Naive thymus-derived CD4-positive, alpha-beta T cell (primary cell): Measurements from ENCODE around the gene REEP1. TPM values are rescaled to one million over a fixed set of nuclear protein-coding genes. Genes with fewer than 3 reads are reported as not detected.

ENCODE experiments used
- ATAC-seq: fragments of 150-1000 bp; cut with Tn5 transposase; 2 replicates; pipeline ENCODE4 v1.10.0; 2021; ENCODE audit warnings: mild to moderate bottlenecking, moderate library complexity
- CTCF ChIA-PET: fragments of 350-600 bp; sonication (Branson Sonifier 250); formaldehyde crosslinking; loops from one replicate; lab custom pipeline; 2021; ENCODE audit warnings: antibody characterized with exemption; lab: Charles Lee
- POLR2A ChIA-PET: fragments of 350-600 bp; sonication (Branson Sonifier 250); formaldehyde crosslinking; loops from one replicate; lab custom pipeline; 2021; ENCODE audit warnings: antibody characterized with exemption, inconsistent platforms; lab: Charles Lee
- DNase-seq, 9 donors: peaks; one replicate each; pipeline versions ENCODE4 v3.0.0 to v3.0.0-alpha.2; 2020 to 2022; ENCODE audit warnings: mixed read lengths in 1 of 9
- H3K27ac ChIP-seq: one replicate; pipeline ENCODE4 v1.7.0; 2013; ENCODE audit warnings: mild to moderate bottlenecking, low read depth, low read length, moderate library complexity
- H3K27me3 ChIP-seq, 2 donors: one replicate each; pipeline ENCODE4 v1.7.0; 2013; ENCODE audit warnings: low read length in 2 of 2, mild to moderate bottlenecking in 2 of 2, moderate library complexity in 2 of 2; ENCODE audit not compliant: control insufficient read depth in 2 of 2, insufficient read depth in 2 of 2
- H3K36me3 ChIP-seq, 3 experiments: 1 replicate in 2 of 3; 2 replicates in 1 of 3; pipeline ENCODE4 v1.7.0; 2013; ENCODE audit warnings: low read length in 3 of 3, mild to moderate bottlenecking in 3 of 3, moderate library complexity in 1 of 3; ENCODE audit not compliant: insufficient read depth in 3 of 3, control insufficient read depth in 2 of 3
- H3K4me1 ChIP-seq, 2 donors: one replicate each; pipeline ENCODE4 v1.7.0; 2013; ENCODE audit warnings: low read length in 2 of 2, mild to moderate bottlenecking in 2 of 2, moderate library complexity in 1 of 2; ENCODE audit not compliant: control insufficient read depth in 2 of 2, insufficient read depth in 2 of 2
- H3K4me3 ChIP-seq: 2 replicates; pipeline ENCODE4 v1.7.0; 2013; ENCODE audit warnings: mild to moderate bottlenecking, low read length
- H3K9me3 ChIP-seq, 3 experiments: 1 replicate in 2 of 3; 2 replicates in 1 of 3; pipeline ENCODE4 v1.7.0; 2013; ENCODE audit warnings: low read length in 3 of 3; ENCODE audit not compliant: control insufficient read depth in 2 of 3
- H3K27ac Mint-ChIP-seq, 9 donors: one replicate each; pipeline ENCODE4 v1.8.0; 2020 to 2022; ENCODE audit warnings: mixed read lengths in 9 of 9, mild to moderate bottlenecking in 8 of 9, moderate library complexity in 5 of 9, inconsistent platforms in 2 of 9
- H3K27me3 Mint-ChIP-seq, 5 donors: one replicate each; pipeline ENCODE4 v1.8.0; 2021 to 2022; ENCODE audit warnings: mixed read lengths in 5 of 5, mild to moderate bottlenecking in 1 of 5
- H3K36me3 Mint-ChIP-seq, 5 donors: one replicate each; pipeline ENCODE4 v1.8.0; 2020 to 2022; ENCODE audit warnings: mixed read lengths in 5 of 5, mild to moderate bottlenecking in 3 of 5, inconsistent platforms in 1 of 5
- H3K4me1 Mint-ChIP-seq, 7 donors: one replicate each; pipeline ENCODE4 v1.8.0; 2020 to 2022; ENCODE audit warnings: mixed read lengths in 7 of 7, mild to moderate bottlenecking in 3 of 7, inconsistent platforms in 1 of 7
- H3K4me3 Mint-ChIP-seq, 10 donors: one replicate each; pipeline ENCODE4 v1.8.0; 2020 to 2022; ENCODE audit warnings: mild to moderate bottlenecking in 10 of 10, mixed read lengths in 10 of 10, moderate library complexity in 6 of 10, inconsistent platforms in 2 of 10
- H3K9me3 Mint-ChIP-seq, 11 donors: one replicate each; pipeline ENCODE4 v1.8.0; 2020 to 2022; ENCODE audit warnings: mixed read lengths in 11 of 11, mild to moderate bottlenecking in 4 of 11, inconsistent platforms in 1 of 11, moderate library complexity in 1 of 11
- intact Hi-C, 2 donors: fragments of 100-400 bp; cut with micrococcal nuclease; formaldehyde crosslinking; loops; one replicate each; pipeline ENCODE4 v1.15.1; 2023
- polyA plus RNA-seq, 2 donors: library from polyadenylated mRNA; unstranded; fragments of 300-500 nt; fragmentation: Illumina TruSeq; gene quantifications; one replicate each; pipeline ENCODE4 v1.2.3, GENCODE V29; 2021
- total RNA-seq, 6 experiments: library from RNA in 5 of 6; stranded (reverse) in 5 of 6; gene quantifications; 1 replicate in 5 of 6; 2 replicates in 1 of 6; pipeline ENCODE4 v1.2.3 and lab custom pipeline; 2021 to 2026

The REEP1 gene
- total and polyA plus RNA-seq, 7 experiments from 2014 or later: 0.05 to 0.45 (median 0.29) TPM

DNA sequence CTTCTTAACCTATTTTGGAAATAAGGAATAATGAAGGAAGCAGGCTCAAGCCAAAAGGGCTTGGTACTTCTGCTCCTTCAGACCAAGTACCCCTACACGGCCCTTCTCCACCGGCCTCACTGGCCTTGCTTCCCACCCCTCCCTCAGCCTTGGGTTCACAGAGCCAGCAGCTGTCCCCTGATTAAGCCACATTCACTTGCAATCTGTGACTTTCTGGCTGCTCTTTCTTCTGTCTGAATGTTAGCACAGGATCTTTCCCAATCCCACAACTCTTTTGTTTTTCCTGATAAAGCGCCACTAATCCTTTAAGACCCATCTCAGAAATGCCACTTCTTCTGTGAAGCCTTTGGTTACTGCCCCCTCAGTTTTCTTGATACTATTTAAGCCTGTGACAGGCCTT is 52.4 kb downstream of the REEP1 start:
- intact Hi-C loops: no loop called here
- Histone ChIP-seq H3K4me3 (no peak overlapping the region), H3K36me3 (no peaks in the 10 kb centered on the region), H3K27ac (no peak overlapping the region), H3K27me3 (no peaks in the 10 kb centered on the region), H3K9me3 (no peaks in the 10 kb centered on the region), H3K4me1 (no peaks in the 10 kb centered on the region)
- CTCF ChIA-PET: no interaction called here
- ATAC-seq: no peak
- H3K4me3 Mint-ChIP-seq: no peak overlapping the region
- peaks cover 0 to 4% (median 0%) of the 10 kb centered on the region in 7 donors for H3K4me1 Mint-ChIP-seq
- H3K9me3 Mint-ChIP-seq: peaks cover 0 to 2% (median 0%) of the 10 kb centered on the region in 11 donors
- DNase-seq: peak in 1 of 9 donors; percentile 1
- no peaks in the 10 kb centered on the region for H3K36me3 Mint-ChIP-seq
- peaks cover 0 to 20% (median 4%) of the 10 kb centered on the region in 5 donors for H3K27me3 Mint-ChIP-seq
- no peak overlapping the region for H3K27ac Mint-ChIP-seq
- POLR2A ChIA-PET: no interaction called here

DNA sequence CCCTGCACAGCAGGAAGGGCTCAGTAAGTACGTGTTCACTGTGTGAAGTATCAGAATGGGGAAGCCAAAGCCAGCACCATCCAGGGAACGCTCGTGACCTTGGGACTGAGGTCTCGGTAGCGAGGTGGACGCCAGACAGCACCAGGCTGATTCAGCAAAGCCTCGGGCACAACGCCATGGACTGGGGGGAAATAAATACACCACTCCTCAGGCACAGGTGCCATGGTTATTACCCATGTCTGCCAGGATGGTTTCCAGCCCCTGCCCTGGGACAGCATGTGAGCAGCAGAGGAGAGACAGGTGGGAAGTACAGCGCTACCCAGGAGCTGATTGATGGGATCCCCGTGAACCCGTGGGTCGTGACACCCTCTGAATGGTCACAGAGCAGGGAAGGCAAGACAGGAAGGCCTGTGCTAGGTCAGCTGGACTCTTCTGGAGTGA is 53.0 kb downstream of the REEP1 start:
- CTCF ChIA-PET: no interaction called here
- ATAC-seq: no peak

DNA sequence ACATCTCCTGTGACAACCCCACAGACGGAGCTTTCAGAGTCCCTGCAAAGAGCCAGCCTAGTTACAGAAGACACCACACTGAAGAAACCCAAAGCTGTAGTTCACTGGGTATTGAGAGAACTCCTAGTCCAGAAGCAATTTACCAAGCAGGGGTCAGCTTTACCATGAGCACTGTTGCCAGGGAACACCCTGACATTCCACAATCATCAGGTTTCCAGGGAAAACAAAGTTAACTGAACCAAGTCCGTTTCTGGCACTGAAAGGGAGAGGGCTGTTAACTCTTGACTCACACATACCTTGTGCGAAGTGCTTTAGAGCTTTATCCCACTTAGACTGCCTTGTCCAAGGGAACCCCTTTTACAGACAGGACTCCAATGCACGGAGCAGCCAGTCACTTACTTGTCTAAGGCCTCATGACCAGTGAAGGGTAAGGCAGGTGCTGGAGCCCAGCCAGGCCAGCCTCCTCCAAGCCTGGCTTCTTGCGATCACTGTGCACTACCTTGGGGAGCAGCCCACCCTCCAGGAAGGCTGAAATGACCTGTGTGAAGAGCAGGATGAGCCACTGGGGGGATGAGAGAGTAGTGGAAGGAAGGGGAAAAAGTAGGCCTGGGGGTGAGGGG is 53.9 kb downstream of the REEP1 start:
- Histone ChIP-seq H3K9me3 (no peaks in the 10 kb centered on the region), H3K4me3 (no peak overlapping the region), H3K36me3 (no peaks in the 10 kb centered on the region), H3K27me3 (no peaks in the 10 kb centered on the region), H3K27ac (no peak overlapping the region), H3K4me1 (no peaks in the 10 kb centered on the region)
- no peaks in the 10 kb centered on the region for H3K36me3 Mint-ChIP-seq
- peaks cover 0 to 2% (median 0%) of the 10 kb centered on the region in 11 donors for H3K9me3 Mint-ChIP-seq
- peak in 1 of 9 donors; percentile 3 for DNase-seq
- intact Hi-C loops: no loop called here
- no peak for ATAC-seq
- H3K27me3 Mint-ChIP-seq: peaks cover 0 to 21% (median 8%) of the 10 kb centered on the region in 5 donors
- CTCF ChIA-PET: no interaction called here
- no peak overlapping the region for H3K27ac Mint-ChIP-seq
- POLR2A ChIA-PET: no interaction called here
- peaks cover 0 to 4% (median 0%) of the 10 kb centered on the region in 7 donors for H3K4me1 Mint-ChIP-seq
- no peak overlapping the region for H3K4me3 Mint-ChIP-seq

More for the DNA sequence above, 53.0 kb downstream of the REEP1 start:
- H3K4me1 ChIP-seq: no peaks in the 10 kb centered on the region
- Mint-ChIP-seq H3K27me3 (peaks cover 0 to 17% (median 4%) of the 10 kb centered on the region in 5 donors), H3K4me3 (no peak overlapping the region), H3K36me3 (no peaks in the 10 kb centered on the region), H3K9me3 (peaks cover 0 to 2% (median 0%) of the 10 kb centered on the region in 11 donors), H3K27ac (no peak overlapping the region), H3K4me1 (peaks cover 0 to 4% (median 0%) of the 10 kb centered on the region in 7 donors)
- H3K27ac ChIP-seq: no peak overlapping the region
- no peaks in the 10 kb centered on the region for H3K9me3 ChIP-seq
- H3K27me3 ChIP-seq: no peaks in the 10 kb centered on the region
- no peaks in the 10 kb centered on the region for H3K36me3 ChIP-seq
- intact Hi-C loops: no loop called here
- POLR2A ChIA-PET: no interaction called here
- H3K4me3 ChIP-seq: no peak overlapping the region
- DNase-seq: peak in 1 of 9 donors; percentile 17

DNA sequence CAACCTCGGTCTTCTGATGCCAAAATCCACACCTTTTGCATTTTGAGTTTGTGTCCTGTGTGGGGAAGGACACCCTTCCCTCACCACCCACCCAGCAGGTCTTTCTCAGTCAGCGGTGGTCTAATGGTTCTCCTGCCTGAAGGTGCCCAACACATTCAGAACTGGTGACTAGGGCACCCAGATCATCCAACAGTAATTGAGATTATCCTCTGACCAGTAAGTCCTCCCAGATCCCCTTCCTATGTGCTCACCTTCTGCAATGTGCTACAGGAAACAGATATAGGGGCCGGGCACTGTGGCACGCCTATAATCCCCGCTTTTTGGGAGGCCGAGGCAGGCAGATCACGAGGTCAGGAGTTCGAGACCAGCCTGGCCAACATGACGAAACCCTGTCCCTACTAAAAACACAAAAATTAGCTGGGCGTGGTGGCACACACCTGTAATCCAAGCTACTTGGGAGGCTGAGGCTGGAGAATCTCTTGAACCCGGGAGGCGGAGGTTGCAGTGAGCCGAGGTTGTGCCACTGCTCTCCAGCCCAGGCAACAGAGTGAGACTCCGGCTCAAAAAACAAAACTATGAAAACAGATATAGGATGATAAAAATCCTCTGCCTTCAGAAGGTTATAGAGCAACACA is 56.2 kb downstream of the REEP1 start:
- no peaks in the 10 kb centered on the region for H3K36me3 ChIP-seq
- no peak overlapping the region for H3K27ac ChIP-seq
- no peaks in the 10 kb centered on the region for H3K27me3 ChIP-seq
- CTCF ChIA-PET: no interaction called here
- intact Hi-C loops: no loop called here
- Mint-ChIP-seq H3K9me3 (peaks cover 0 to 2% (median 0%) of the 10 kb centered on the region in 11 donors), H3K27me3 (peaks cover 0 to 18% (median 8%) of the 10 kb centered on the region in 5 donors), H3K27ac (no peak overlapping the region), H3K36me3 (no peaks in the 10 kb centered on the region), H3K4me3 (no peak overlapping the region), H3K4me1 (peaks cover 0 to 4% (median 0%) of the 10 kb centered on the region in 7 donors)
- POLR2A ChIA-PET: no interaction called here
- H3K4me1 ChIP-seq: no peaks in the 10 kb centered on the region
- ATAC-seq: no peak
- no peak overlapping the region for H3K4me3 ChIP-seq
- H3K9me3 ChIP-seq: no peaks in the 10 kb centered on the region
- DNase-seq: peak in 1 of 9 donors; percentile 3

DNA sequence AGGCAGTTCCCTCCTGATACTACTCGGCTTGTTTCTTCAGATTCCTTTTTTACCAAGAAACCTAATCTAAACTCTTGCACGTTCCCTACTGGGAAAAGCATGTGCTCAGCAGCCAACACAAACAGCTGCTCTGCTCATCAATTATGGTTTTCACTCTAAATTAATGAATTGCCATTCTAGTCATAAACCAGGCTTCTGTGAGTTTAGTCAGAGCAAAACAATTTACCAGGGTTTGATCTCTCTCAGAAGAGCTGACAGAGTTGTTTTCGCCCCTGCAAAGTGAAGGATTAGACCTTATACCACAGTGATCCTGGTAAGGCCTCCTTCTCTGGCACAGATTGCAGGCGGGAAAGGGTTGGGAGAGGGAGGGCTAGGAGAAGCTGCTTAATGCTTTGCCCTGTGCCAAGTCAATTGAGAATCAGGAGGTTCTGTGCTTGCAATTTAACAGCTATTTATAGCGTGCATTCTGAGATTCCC is 57.2 kb downstream of the REEP1 start:
- H3K36me3 Mint-ChIP-seq: no peaks in the 10 kb centered on the region
- no peaks in the 10 kb centered on the region for H3K36me3 ChIP-seq
- no peak overlapping the region for H3K27ac Mint-ChIP-seq
- peaks cover 0 to 1% (median 0%) of the 10 kb centered on the region in 11 donors for H3K9me3 Mint-ChIP-seq
- DNase-seq: peak in 1 of 9 donors; percentile 1
- ATAC-seq: no peak
- H3K27me3 Mint-ChIP-seq: peaks cover 0 to 15% (median 5%) of the 10 kb centered on the region in 5 donors
- peaks cover 0 to 4% (median 0%) of the 10 kb centered on the region in 7 donors for H3K4me1 Mint-ChIP-seq
- no peak overlapping the region for H3K4me3 Mint-ChIP-seq
- H3K4me3 ChIP-seq: no peak overlapping the region
- H3K27me3 ChIP-seq: no peaks in the 10 kb centered on the region
- intact Hi-C loops: no loop called here
- H3K4me1 ChIP-seq: no peaks in the 10 kb centered on the region
- H3K9me3 ChIP-seq: no peaks in the 10 kb centered on the region
- POLR2A ChIA-PET: no interaction called here
- no peak overlapping the region for H3K27ac ChIP-seq
- CTCF ChIA-PET: no interaction called here

DNA sequence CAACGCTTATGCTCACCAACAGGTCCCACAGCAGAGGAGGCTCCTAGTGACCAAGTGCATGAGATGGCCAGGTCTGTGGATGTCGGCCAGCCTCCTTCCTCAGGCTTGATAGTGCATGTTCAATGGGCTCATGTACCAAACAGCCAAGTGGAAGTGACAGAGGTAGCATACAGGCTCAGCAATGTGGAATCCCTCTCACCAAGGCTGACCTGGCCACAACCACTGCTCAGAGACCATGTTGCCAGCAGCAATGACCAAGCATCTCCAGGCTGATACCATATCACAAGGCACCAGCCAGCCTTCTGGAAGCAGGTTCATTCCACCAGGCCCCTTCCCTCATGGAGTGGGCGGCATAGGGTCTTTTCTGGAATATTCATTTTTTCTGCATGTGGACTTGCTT is 61.5 kb downstream of the REEP1 start:
- peaks cover 0 to 13% (median 0%) of the 10 kb centered on the region in 7 donors for H3K4me1 Mint-ChIP-seq
- Histone ChIP-seq H3K27me3 (no peaks in the 10 kb centered on the region), H3K4me1 (no peaks in the 10 kb centered on the region), H3K9me3 (peaks cover 0 to 8% (median 0%) of the 10 kb centered on the region in 3 experiments), H3K36me3 (no peaks in the 10 kb centered on the region), H3K4me3 (no peak overlapping the region), H3K27ac (no peak overlapping the region)
- ATAC-seq: no peak
- ChIA-PET POLR2A (no interaction called here), CTCF (interaction anchor here (1.0 kb wide), 1 partner anchor 640 kb away, joined by 3 read pairs; no protein-coding TSS in a partner anchor)
- peaks cover 0 to 15% (median 12%) of the 10 kb centered on the region in 5 donors for H3K36me3 Mint-ChIP-seq
- intact Hi-C loops: no loop called here
- peak in 1 of 9 donors; percentile 8 for DNase-seq
- H3K27ac Mint-ChIP-seq: no peak overlapping the region
- H3K27me3 Mint-ChIP-seq: peaks cover 0 to 11% (median 4%) of the 10 kb centered on the region in 5 donors
- H3K4me3 Mint-ChIP-seq: no peak overlapping the region
- peaks cover 5 to 26% (median 14%) of the 10 kb centered on the region in 11 donors for H3K9me3 Mint-ChIP-seq
